ACHN (cell line): ENCODE measurements around the gene C1QBP.

Experiments used
- DNase-seq: peaks from one replicate; pipeline ENCODE4 v3.0.0-alpha.2; 2015
- in situ Hi-C: cut with HindIII; loops from 2 replicates; pipeline ENCODE4 v1.10.0; 2017; ENCODE audit warnings: low sequenced_read_pairs, low pct_ligation_motif_present, low pct_unique_long_range_greater_than_20kb

The C1QBP gene, protein sequence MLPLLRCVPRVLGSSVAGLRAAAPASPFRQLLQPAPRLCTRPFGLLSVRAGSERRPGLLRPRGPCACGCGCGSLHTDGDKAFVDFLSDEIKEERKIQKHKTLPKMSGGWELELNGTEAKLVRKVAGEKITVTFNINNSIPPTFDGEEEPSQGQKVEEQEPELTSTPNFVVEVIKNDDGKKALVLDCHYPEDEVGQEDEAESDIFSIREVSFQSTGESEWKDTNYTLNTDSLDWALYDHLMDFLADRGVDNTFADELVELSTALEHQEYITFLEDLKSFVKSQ

DNA sequence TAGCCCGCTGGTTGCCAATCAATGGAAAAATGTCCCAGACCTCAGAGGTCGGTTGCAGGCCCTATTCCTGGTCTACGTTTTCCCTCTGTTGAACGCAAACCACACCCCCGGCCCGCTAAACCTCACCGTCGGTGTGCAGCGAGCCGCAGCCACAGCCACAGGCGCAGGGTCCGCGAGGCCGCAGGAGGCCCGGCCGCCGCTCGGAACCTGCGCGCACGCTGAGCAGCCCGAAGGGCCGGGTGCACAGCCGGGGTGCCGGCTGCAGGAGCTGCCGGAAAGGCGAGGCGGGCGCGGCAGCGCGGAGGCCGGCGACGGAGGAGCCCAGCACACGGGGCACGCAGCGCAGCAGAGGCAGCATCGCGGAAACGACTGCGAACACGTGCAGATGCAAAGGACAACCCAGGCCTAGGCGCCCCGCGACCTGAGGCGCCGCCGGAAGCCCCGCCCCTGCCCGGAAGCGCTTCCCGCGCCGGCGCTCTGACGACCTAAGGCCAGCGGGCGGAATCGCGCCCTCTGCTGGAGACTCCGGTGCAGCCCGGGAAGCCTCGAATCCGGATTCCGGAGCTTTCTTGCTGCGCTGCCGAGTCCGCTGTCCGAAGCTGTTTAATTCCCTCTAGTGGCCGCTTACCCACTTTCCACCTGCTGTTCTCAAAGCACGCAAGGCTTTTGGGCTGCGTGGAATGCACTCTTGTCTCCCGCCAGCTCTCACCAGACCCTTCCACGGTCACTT lies at the start of gene C1QBP:
C1QBP (minus strand) TSS at position 440 of the 730 bp plus-strand sequence; CDS start at position 358, 82 bp downstream.
- DNase-seq: peak; percentile 97
- in situ Hi-C loops: no loop called here

DNA sequence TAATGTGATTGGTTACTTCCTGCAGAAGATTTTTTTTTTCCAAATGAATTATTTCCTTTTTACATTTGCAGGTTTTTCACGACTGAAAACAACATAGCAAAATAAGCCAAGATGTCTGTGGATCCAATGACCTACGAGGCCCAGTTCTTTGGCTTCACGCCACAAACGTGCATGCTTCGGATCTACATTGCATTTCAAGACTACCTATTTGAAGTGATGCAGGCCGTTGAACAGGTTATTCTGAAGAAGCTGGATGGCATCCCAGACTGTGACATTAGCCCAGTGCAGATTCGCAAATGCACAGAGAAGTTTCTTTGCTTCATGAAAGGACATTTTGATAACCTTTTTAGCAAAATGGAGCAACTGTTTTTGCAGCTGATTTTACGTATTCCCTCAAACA lies 49.8 kb upstream of the C1QBP start:
- in situ Hi-C loops: no loop called here
- no peak for DNase-seq

DNA sequence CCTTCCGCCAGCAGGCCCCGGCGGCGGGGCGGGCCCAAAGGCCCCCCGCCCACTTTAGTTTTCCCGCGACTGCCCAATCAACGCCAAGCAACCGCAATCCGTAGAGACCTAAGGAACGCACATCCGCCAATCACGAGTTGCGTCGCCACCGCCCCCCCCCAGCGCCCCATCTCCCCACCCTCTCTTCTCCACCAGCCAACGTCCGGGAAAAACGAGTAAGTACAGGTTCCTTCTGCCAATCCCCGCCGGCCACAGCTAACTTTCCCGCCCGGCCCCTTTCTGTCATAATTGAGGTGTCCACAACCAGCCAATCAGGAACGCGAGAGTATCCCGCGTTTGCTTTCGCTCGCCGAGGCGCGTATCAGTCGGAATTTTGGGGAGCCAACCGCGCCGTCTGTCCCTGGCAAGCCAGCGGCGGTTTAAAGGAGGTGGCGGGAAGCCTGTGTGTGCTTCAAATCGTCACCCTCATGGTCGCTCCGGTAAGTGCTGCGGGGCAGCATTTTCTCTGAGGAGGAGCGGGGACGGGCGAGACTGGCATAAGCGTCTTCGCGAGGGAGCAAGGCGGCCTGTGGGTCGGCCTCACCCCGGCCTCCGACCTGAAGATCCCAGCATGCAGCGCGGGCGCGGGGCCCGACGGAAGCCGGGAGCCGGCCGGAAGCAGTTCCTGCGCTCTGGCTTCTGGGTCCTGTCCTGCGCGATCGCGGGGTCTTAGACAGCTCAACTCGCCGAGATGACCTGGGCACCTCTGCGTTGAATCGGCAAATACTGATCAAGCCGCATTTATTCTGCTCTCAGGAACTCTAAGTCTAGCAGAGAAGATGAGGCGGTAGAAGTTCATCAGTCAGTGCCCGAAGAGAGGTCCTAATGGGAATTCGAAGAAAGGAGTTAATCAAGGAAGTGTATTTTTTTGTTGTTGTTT lies 47.5 kb upstream of the C1QBP start, which contains the start of gene MIS12:
MIS12 (plus strand) TSS at position 361 of the 919 bp plus-strand sequence. CDS start 2,297 bp downstream, outside the sequence.
- DNase-seq: peak; percentile 100
- in situ Hi-C loops: no loop called here

DNA sequence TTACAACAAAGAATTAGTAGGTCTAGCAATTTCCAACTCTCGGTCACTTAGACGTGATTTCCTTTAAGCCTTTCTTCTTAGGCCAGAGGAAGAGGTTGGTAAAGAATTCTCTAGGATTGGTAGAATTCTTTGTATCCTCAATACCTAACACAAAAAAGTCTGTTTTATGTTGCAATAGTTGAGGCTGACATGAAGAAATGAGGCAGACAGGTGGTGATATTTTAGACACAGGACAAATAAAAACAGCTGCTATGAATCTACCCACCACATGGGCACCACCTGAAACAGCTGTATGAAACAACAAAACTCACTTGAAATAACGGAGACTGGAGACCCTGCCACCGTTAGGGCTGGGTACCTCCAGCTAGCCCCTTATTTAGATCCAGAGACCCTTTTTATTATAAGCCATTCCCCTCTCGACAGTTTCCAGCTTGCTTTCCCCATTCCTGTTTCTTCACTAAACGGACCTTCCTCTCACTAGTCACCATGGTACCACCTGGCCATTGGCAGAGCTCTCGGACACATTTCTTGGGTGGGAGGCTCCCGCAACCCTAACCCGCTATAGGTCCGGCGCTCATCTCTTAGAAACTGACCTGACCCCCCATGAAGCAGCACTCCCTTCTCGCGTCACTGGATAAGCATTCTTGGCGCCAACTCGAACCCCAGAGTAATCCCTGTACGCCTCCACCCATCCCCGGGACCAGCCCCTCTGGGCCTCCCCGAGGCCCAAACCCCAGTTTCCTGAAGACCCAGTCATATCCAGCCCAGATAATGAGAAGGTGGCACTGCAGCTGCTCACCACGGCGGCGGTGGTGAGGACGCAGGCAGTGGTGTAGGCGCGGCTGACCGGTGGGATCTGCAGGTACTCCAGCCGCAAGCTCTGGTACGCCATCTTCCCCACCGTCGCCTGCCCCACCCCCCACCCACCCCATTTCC lies 46.6 kb upstream of the C1QBP start, which contains the start of gene DERL2:
DERL2 (minus strand) TSS at position 909 of the 936 bp plus-strand sequence; CDS start at position 892, 17 bp downstream.
- DNase-seq: peak; percentile 55
- in situ Hi-C loops: no loop called here

DNA sequence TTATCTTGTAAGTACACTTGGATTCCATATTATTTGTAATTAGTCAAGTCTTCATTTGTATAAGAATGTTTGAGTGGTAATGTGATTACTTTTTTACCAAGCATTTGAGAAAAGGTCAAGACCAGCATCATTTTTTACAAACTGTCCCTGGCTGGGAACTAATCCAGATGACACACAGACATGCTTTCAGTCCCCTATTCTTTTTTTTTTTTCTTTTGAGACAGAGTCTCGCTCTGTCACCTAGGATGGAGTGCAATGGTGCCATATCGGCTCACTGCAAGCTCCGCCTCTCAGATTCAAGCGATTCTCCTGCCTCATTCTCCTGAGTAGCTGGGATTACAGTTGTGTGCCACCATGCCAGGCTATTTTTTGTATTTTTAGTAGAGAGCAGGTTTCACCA lies 42.5 kb upstream of the C1QBP start:
- no peak for DNase-seq

DNA sequence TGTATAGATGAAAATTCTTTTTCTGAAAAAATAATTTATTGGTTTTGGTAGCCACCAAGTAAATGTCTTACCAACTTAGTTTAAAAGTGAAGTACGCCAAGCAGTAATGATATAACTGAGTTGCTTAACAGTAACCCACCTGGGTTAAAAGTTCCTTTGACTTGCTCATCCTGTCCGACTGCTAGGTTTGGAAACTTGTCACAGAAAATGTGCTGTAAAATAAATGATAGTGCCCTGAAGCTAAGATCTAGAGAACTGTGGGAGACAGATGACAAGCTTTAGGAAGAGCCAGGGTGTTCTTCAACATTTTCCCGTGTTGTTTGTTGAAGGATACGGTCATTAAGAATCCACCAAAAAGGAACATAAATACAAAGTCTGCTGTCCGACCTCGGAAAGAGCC lies 42.0 kb upstream of the C1QBP start:
- in situ Hi-C loops: no loop called here
- no peak for DNase-seq

More for the DNA sequence above, 42.5 kb upstream of the C1QBP start:
- in situ Hi-C loops: no loop called here

DNA sequence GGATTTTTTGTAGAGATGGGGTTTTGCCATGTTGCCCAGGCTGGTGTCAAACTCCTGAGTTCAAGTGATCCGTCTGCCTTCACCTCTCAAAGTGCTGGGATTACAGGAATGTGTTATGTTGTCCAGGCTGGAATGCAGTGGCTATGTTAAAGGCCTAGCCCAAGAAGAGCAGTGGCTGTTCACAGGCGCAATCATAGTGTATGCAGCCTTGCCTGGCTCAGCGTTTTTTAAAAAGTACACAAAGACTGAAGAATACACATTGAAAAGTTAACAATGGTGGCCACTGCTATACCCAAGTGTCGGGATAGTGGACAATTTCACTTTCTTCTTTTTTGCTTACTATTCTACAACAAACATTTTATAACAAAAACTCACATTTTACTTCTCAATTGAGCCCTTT lies 40.0 kb upstream of the C1QBP start:
- in situ Hi-C loops: no loop called here
- no peak for DNase-seq

DNA sequence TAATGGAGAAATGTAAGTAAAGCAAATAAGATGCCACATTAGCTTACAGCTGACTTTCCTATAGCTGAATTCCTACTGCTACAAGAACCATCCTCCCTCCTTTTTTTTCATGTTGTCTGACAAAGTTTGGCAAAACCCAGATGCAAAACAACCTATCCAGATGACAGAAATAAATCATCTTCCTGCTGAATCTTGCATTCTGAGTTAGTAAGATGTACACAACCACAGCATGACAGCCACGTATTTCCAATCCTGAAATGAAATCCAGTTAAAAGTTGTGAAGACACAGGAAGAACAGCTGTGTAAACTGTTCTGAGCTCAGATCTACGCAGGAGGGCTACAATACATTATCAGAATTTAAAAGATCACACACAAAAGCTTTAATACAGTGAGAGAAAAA lies 35.0 kb upstream of the C1QBP start:
- in situ Hi-C loops: no loop called here
- no peak for DNase-seq

DNA sequence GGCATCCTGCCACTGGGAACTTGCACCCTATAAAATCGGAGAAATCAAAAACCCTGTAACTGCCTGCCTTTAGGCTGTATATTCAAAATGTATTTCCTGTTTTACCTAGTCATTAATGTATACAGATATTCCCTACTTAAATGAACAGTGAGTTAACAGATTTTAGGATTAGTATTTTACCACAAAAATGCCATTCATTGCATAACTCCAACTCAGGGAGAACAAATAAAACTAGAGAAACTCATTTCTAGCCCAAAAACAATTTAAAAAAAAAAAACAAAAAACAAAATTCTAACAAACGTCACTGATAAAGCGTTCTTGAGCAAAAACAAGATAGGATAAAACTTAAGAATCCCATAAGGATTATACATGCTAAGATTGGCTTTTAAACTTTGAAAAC lies 33.6 kb upstream of the C1QBP start:
- DNase-seq: no peak
- in situ Hi-C loops: no loop called here

DNA sequence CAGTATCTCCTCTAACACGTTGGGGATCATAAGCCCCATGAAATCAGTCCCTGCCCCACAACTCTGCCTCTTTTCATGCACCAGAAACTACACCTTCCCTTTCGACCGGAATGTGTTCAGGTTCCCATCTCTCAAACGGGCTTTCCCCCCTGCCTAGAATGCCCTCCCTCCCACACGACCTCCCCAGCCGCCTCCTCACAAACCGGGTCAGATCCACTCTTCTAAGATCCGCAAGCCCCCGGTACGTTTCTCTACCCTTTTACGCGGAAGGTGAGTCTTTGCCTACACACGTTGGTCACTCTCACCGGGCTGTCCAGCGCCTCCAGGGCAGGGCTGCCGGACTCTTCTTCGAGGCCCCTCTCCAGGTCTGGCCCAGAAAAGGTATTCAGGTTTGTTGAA lies 29.1 kb upstream of the C1QBP start:
- DNase-seq: no peak
- in situ Hi-C loops: no loop called here

DNA sequence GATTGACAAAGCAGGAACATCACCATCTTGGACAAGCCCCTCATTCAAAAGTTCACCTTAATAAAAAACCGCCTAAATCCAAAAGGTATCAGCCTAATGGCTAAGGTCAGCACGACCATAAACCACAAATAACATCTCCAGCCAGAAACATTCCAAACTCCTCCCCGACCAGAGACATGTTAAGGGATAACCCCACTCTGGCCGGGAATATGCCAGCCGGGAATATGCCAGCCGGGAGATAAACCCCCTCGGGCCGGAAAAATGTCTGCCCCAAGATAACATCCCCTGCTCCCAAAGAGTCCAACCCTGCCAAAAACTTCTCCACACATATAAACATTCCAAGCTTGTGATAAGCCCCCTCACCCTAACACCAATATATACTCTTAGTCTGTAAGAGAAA lies 28.5 kb upstream of the C1QBP start:
- DNase-seq: no peak
- in situ Hi-C loops: no loop called here

DNA sequence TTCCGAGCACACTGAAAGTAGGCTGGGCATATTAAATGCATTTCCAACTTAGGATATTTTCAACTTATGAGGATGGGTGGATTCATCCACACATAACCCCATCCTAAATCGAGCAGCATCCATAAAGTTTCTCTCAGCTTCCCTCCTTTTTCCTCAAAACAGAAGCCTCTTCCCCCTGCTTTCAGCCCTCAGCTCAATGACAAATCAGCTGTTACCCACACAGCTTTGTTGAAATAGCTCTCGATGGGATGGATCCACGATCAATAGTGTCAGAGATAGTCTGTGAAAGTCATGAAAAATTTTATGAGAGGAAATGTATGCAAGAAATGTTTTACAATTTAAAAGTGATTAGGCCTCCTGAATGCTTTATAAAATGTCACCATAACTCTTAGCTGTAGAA lies 27.3 kb upstream of the C1QBP start:
- in situ Hi-C loops: no loop called here
- no peak for DNase-seq

DNA sequence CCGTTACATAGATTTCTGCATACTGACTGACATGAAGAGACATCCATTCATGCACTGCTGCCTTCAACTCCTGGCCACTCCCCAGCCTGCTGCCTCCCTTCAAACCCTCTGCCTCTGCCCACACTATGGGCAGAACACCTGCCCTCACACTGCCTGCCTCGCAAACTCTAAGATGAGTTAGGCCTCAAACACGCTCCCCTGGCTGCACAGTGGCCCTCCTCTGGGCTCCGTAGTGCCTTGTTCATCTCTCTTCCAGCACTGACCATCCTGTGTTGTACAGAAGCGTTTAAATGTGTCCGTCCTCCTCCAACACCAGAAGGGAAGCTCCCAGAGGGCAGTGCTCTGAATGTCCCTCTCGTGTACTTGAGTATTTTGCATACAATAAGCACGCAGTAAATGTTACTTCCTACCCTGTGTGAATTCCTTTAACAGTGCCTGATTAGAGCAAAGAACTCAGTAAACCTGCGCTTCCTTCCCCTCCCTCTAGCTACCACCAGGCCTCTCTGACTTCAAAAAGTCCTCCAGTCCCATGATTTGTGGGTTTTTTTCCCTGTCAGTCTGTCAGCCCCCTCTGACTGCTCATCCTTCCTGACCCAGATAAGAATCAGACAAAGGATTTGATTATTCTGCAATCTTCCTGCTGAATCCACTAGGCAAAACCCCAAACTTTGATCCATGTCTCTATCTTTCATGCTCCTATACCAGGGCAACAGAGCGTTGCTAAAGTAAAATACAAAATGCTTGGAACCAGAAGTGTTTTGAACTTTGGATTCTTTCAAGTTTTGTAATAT lies 26.0 kb upstream of the C1QBP start:
- in situ Hi-C loops: no loop called here
- DNase-seq: no peak

DNA sequence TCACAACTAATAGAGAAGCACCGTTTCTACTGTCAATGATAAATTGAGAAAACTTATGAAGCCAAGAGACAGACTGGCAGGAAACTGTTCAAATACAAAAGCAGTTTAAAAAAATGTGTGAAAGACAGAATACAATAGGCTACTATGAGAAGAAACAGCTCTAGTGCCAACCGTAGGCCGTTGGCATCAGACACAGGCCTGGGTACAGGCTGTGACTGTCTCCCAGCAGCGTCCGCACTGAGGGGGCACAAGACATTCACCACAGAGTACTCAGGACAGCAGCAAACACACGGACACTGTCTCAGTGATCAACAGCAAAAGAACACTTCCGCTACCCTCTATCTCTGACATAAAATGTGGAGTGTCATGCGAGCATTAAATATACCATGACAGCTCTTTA lies 7.8 kb upstream of the C1QBP start:
- in situ Hi-C loops: no loop called here
- no peak for DNase-seq

DNA sequence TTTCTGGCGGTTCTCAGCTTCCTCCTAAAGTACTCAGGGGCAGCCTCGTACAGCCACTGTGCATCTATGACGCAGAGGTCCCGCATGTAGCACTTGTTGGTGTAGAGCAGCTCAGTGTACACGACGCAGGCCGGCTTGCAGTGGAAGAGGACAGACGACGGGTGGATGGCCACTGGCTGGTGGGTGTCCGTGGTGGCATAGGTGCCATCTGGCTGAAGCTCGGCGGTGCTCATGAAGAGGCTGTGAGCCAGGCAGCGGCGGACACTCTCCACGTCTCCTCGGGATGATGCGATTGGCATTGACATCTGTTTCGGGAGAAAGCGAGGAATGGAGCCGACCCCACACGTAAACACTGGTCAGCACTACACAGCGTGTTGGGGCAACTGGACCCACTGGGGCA lies 5.3 kb upstream of the C1QBP start:
- DNase-seq: no peak
- in situ Hi-C loops: no loop called here

DNA sequence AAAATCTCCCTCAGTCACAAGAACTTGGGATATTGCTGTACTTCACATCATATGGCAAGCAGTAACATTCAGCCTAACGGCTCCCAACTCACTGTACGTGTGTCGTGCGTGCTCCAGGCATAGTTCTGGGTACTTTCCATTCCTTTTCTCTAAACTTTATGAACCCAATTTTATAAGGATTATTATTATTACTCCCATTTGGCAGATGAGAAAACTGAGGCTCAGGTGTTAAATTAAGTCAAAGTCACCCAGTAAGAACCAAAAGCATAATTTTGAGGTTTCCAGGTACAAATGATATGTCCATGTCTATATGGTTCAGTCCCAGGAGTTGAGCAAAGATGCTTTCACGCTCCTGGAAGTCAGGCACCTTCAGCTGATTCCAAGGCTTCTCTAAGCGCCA lies 4.8 kb upstream of the C1QBP start:
- in situ Hi-C loops: no loop called here
- no peak for DNase-seq

DNA sequence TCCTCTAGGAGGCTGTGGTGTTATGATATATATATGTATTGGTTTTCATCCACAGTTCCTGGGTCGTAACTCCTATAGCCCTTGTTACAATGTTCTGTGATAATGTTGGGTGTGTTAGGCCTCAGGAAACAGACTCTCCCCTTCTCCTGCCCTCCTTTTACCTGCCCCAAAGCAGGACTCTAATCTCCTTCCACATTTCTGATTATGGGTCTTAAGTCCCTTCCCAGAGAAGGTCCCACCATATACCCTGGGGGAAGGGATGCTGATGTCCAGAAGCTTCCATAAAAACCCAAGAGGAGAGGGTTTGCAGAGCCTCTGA lies 450 bp upstream of the C1QBP start:
- DNase-seq: no peak
- in situ Hi-C loops: no loop called here
